Activated CD8-positive, alpha-beta memory T cell treated with anti-CD3 and anti-CD28 coated beads for 48 hours (primary cell): ENCODE results near the gene CHN1.

ENCODE experiments used
- DNase-seq, 3 experiments: peaks; one replicate each; pipeline ENCODE4 v3.0.0-alpha.2; 2020; ENCODE audit warnings: low read depth in 2 of 3, low spot score in 2 of 3

The CHN1 gene

DNA sequence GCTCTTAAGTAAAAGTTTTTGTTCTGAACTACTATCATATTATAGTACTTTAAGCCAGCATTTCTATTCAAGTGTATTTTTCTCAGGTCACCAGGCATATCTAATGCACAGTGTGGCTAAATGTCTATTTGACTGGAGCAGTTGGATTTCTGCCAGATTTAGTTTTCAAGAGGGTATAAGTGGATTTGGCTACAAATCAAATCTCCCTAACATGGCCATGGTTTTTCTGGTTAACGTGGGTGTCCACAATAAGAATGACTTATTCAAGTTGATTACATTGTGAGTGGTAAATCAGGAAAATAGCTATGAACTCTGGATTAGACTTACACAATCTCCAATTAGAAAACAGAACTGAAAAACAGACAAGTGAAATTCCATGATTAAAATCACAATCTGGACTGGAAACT, 5.7 kb upstream of the CHN1 start:
- DNase-seq: no peak

DNA sequence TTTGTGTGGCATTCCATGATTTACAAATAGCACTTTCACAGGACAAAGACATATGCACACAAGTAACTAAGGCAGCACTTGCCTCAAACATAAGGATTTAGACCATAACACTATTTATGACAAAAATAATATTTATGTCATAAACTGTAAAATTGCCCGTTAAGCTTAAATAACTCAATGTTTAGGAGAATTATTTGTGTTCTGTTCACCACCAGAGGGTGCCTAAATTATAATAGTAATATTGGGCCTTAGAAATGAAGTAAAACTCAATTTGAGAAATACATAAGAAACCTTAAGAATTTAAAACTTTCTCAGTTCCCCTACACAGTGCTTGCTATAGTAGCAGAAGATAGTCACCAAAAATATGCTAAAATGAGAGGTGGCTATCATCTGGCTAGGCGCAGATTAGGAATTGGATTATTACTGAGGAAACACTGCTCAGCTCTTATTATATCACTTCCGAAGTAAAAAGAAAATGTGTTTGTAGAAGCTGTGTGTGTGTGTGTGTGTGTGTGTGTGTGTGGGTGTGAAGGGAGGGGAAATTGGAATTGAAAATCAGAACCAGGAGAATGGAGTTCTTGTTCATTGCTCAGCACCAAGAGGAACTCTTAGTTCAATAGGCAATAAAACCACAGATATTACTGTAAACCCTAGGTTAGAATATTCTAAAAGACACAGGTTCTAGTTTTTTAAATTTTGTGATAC, 4.9 kb upstream of the CHN1 start:
- DNase-seq: no peak

DNA sequence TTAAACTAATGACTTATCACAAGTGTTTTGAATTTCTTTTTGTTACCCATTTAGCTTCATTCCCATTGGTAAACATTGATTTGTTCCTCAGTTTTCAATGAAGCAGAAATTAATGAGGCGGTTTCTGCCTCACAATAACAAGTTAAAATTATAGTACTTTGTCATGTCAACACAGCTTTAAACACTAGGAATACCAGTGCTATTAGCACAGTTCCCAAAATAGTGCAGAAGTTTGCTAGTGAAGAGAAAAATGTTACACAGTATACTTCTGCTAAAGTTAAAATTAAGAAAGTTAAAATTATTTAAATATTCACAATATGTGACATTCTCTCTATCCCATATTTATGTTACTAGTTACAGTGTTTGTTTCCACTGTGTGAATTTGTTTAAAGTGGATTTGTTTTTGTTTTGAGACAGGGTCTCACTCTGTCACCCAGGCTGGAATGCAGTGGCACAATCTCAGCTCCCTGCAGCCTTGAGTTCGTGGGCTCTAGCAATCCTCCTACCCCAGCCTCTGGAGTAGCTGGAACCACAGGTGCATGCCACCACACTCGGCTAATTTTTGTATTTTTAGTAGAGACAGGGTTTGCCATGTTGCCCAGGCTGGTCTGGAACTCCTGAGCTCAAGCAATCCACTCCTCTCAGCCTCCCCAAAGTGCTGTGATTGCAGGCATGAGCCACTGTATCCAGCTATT, 3.8 kb upstream of the CHN1 start:
- no peak for DNase-seq

DNA sequence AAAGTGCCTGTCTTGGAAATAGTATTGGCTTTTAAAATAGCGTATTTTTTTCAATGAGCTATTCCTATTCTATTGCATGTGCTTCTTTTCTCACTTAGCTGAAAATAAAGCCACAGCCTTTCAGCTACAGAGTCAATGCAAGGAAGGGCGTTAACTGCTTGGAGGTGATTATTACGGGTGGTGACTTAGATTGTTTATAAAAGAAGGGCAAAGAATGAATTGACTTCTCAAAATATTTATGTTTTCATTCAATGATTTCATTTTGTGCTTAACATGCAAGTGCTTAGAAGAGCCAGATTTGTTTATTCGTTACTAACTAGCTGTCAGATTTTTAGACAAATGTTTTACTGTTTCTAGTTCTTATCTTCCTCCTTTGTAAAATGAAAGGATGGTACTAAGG, 2.8 kb upstream of the CHN1 start:
- no peak for DNase-seq

DNA sequence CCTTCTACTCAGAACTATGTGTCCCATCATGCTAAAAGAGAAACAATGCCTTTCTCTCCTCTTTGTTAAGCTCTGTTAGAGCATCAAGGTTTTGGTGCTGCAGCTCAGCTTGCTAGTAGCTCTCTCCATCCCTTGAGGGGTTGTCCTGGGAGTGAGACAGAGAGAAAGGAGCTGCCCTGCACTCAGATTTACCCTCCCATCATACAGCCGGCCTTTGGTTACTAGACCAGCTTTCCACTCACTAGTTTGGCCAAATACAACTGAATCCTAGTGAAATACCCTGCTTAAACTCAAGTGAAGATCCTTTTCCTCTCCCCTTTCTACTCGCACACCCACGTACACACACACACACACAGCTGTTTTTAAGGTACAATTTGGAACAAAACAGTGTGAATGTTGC, 2.3 kb upstream of the CHN1 start:
- DNase-seq: no peak

DNA sequence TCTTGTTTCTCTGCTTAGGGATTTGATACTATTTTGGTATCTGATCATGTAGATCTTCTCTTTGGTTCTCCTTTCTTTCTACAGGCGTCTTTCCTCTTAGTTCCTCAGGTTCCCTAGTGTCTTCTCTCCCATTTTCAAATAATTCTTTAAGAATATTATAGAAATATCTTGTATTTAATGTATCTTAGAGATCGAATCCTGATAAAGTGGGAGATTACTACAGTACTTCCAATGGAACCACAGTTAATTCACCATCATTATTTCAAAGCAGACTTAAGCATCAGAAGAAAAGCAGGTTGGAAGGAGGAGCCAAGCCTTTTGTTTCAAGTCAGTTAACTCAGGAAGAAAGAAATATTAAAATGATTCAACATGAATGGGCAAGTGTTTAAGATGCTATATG, 1.1 kb upstream of the CHN1 start:
- DNase-seq: no peak

DNA sequence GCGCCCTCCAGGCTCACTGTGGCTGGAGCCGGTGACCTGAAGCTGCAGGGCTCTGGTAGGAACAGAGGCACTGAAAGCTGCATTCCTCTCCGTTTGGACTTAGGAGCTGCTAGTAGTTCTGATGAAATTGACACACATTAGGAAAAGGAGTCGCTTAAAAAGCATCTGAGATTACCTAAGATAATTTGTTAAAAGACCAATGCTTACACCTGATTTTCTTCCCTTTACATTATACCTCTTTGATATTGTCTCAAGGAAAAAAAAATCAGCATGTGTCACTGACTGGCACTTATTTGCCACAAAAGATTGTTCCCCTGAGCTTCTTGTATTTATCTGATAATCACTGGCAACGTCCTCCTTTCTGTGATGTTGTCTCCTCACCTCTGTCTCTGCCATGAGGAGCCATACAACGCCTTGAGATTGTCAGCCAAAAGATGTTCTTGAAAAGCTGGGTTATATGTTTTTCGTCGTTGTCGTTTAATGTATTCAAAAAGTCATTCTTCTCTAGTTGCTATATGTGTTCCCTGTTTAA, 618 bp upstream of the CHN1 start:
- no peak for DNase-seq

DNA sequence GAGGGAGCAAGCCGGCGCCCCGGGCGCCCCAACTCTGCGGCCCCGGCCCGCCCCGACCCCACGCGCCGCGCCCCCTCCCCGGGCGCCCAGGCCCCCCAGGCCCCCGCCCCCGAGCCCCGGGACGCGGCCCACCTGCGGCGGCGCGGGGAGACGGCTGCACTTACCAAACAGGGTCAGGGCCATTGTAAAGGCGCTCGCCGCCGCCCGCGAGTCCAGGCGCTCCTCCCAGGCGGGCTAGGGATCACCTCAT, 526 bp downstream of the CHN1 start:
- DNase-seq: no peak

DNA sequence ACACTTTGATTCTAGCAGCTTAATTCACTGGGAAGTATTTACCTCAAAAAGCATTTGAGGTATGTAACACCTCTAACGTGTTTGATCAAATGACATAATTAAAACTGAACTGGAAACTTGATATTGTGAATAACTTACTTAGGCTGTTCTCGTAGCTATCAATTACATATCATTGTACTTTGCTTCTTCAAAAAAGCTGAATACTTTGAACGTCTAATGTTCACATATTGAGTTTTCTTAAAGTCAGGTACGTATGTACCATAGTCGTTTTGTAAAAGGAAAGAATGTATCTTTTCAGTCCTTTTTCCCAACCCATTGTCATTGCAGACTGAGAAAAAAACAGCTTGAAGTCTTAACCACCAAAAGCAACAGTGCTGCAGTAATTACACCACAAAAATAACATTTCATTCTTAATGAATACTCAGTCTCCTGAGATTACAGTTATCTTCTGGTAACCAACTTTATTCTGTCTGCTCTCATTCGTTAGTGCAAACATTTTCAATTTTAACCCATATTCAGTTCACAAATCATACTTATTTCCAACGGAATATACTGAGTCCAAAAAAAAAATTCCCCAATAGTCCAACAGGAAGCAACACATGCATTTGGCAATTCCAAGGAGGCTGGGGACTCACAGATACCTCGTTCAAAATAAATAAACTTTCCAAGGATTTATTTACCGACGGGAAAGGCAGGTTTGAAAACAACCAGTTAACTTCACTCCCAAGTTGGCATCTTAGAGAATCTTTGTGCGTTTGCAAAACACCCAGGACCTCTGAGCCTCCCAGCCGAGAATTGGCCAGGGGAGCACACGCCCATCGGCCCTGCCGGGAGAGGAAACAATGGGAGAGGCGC, 1.1 kb downstream of the CHN1 start:
- DNase-seq: no peak

DNA sequence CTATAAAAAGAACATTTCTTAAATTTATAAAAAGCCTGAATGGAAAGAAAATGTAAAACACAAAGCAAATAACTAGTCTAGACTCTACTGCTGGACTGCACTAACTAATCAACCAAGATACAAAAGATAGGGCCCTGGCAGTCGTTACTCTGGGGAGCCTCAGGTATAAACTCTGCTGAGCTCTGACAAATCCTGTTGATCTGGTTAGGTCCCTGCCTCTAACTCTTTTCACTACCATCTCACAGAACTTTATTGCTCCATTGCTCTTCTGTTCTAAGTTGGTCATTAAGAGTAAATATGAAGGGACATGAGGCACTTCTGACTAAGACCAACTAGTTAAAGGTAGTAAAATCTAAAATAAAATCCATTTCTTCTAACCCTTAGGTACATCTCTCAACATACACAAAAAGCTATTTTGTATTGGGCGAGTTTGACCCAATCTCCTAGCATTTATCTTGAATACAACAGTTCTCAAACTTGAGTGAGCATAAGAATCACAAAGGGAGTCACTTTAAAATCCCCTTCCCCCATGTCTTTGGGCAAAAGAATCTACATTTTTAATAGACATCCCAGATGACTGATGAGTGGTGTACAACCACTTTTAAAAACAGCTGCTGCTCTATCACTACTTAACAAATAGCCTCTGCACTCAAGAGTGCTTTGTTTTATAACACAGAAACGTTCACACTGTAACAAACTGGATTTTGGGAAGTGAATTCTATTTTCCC, 2.5 kb downstream of the CHN1 start:
- no peak for DNase-seq

DNA sequence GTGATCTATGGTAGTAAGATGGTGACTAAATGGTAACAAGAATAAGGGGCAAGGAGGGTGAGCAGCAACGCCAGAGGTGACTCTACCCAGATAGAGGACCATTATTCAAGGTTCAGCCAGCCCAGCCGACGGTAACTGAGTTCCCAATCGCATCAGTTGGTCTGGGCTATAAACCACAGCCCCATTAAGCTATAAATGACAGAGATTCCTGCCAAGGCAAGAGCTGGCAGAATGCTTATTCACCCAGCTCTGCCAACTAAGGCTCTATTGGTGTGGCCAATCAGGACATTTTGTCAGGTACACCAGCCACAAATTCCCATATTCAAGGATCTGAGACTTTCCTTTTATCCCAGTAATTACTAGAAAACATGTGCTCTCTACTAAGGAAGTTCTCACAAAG, 3.6 kb downstream of the CHN1 start:
- DNase-seq: no peak

DNA sequence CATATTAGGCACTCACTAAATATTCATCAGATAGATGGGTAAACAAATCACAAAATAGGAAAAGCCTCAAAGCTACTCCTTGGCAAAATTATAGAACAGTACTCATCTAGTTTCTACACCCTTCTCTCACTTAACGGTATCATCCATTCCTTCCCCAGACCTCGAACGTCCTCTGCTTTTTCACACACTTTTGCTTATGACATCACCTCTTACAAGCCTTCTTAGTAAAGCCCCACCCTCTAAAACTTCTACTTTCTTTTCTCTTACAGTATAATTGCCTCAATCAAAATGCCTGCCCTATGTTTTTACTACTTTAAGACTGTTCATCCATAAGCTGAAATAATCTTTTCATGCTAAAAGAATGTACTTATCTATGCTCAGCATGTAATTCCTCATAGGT, 8.1 kb downstream of the CHN1 start:
- no peak for DNase-seq

DNA sequence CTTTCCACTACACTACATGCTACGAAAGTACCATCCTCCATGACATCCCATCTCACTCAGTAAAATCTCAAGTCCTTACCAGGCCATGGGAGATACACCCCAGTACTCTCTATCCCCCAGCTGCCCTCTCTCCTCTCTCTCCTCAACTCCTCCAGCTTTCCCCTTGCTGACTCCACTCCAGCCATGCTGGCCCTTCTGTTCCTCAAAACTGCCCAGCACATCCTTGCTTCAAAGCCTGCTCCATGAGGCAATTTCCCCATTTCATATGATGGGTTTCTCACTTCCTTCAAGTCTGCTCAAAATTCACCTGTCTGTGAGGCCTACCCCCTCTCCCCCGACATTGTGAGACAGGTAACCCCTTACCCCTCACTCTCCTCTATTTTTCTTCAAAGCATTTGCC, 8.6 kb downstream of the CHN1 start:
- DNase-seq: no peak

DNA sequence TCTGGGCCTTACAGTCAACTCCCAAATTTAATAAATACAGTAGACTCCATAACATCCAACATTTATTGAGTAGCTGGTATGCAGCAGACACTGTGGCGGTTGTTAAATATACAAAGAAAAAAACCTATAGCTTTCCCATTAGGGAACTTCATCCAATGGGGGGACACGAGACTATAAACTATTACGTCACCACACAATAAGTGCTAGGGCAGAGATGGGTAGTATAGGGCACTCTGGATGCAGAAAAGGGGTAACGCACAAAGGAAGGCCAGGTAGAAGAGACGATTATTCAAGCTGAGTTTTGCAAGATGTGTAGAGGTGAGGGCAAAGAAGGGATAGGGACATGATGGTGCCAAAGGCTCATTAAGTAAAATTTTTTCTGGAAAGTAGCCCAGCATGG, 10.8 kb downstream of the CHN1 start:
- DNase-seq: no peak

DNA sequence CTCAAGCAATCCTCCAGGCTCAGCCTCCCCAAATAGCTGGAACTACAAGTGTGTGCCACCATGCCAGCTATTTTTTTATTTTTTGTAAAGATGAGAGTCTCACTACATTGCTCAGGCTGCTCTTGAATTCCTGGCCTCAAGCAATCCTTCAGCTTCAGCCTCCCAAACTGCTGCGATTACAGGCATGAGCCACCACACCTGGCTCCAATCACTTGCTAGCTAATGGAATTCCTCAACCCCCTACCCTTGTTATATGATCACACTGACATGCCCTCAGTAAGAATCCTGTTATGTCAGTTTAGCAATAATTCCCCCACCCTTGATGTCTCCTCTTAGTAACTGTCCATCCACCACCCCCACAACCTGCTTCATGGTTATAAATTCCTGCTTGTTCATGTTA, 12.3 kb downstream of the CHN1 start:
- DNase-seq: no peak

DNA sequence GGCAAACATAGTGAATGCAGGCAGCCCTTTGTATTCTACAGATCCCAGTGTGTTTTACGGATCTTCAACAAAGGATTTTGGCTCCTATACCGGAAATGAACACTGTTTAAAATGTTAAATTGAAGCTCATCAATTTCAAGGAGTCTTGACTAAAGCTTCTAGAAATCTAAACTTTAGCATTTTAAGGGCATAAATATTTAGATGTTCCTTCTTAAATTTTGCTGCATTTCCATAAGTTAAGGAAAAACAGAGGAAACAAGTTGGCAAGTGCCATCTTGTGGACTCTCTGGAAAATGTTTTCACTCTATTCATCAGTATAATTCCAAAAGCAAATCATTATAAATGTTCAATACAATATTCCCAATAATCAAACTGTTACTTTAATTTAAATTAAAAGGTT, 19.6 kb downstream of the CHN1 start:
- DNase-seq: no peak

DNA sequence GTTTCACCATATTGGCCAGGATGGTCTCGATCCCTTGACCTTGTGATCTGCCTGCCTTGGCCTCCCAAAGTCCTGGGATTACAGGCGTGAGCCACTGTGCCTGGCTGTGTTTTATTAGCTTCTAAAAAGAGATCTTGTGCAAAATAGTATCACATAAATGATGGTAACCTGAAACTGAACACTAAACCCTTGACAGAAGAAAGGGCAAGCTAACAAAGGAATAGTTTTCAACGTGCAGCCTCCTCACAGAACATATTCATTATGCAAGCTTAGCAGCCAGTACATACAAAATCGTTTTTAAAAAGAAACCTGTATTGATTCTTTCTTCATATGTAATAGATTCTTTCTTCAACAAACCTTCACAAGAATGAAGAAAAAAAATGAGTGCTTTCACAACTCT, 20.6 kb downstream of the CHN1 start:
- no peak for DNase-seq

DNA sequence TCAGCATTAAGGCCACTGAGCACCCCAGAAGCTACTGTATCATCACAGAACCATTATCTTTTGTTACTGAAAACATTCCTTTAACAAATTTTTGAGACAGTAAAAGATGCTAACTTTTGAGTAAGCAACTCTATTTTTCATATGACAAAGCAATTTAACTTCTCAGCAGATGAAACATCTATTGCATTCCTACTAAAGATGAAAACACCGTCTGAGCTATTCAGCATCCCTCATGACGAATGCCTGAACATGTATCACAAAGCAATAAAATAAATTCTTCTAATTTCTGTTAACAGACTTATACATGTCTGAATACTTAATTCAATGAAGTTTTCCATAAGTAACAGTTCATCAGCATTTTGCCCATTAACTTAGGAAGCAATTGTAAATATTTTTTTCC, 23.9 kb downstream of the CHN1 start:
- DNase-seq: no peak

DNA sequence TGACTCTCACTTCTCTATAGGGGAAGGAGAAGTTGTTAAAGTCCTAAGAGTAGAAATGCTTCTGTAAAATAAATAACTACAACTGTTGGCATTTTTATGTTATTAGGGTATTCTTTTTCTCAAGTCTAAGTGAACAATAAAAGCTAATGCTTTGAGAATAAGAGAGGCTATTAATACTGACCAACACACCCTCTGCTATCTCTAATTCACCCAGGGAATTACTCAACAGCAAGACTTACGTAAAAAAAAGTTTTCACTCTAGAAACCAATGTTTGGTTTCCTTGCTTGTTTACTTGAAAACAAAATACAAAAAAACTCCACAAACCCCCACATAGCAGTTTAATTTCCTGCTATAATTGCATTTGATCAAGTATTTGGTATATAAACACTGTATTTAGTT, 25.2 kb downstream of the CHN1 start:
- DNase-seq: no peak

DNA sequence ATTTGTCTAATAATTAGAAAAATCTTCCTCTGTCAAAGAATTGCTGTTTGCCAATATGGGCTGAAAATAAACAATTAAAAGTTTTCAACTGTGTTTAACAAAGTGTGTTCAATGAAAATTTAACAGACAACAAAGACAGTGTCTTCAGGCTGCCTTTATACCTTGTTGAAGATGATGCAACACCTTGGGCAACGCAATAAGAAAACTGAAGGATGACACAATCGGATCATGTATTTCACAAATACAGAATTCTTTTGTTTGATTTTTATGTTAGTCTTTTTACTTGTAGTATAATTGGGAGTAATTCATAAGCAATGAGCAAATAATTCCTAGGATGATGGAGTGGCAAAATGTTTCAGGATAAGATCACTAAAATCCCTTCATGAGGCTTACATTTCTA, 27.8 kb downstream of the CHN1 start:
- DNase-seq: no peak

DNA sequence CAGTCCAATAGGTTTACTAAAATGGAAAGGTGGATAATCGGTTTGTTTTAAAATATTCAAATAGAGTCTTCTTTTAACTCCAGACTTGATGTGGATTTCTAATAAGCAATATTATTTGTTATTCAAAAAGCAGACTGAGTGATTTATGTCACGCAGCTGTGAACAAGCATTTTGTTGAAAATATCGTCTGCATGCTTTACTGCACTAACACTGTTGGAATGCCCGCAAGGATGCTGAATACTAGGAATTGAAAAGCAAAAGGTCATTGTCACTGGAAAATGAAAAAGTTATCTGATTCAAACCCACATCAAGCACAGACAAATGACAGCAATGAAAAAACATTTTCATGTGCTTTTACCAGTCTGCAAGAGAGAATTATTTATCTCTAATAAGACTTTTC, 31.1 kb downstream of the CHN1 start:
- DNase-seq: no peak

DNA sequence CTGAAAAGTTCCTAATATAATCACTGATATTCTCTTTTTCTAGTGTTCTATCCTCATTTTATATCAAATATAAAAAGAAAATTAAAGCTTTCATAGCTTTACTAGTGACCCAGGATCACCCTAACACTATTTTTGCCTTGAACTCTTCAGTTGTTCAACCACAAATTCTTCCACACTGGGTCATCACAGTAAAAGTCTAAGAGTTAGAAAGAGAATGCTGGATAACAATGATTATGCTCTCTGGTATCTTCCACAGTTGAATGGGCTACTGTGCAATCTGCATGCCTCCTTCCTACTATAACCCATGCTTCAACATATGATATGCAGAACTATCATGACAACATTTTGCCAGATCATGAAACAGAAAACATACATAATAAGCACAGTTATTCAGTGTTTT, 32.3 kb downstream of the CHN1 start:
- no peak for DNase-seq
